BLaER1 treated with 17β-estradiol and CSF1 and Interleukin-3, amounts not matched to agents 10 nM and 100 nM (cell line): ENCODE measurements around the gene HEPH.
"Not testable (repeated sequence)": the region's sequence is repeated elsewhere in the genome, so short reads cannot be mapped to it uniquely, and the experiment has no call there.

Experiments used
- H3K27ac ChIP-seq, 11 experiments: shearing (Covaris generic); formaldehyde crosslinking; 2 replicates each; pipeline ENCODE4 v1.8.1; 2022
- H3K27me3 ChIP-seq, 11 experiments: shearing (Covaris generic); formaldehyde crosslinking; 2 replicates each; pipeline ENCODE4 v1.8.1; 2022
- H3K36me3 ChIP-seq, 11 experiments: shearing (Covaris generic); formaldehyde crosslinking; 2 replicates each; pipeline ENCODE4 v1.8.1; 2022
- H3K4me1 ChIP-seq, 10 experiments: shearing (Covaris generic); formaldehyde crosslinking; 2 replicates each; pipeline ENCODE4 v1.8.1; 2022
- H3K4me2 ChIP-seq, 11 experiments: shearing (Covaris generic); formaldehyde crosslinking; 2 replicates each; pipeline ENCODE4 v1.8.1; 2022
- H3K4me3 ChIP-seq, 10 experiments: shearing (Covaris generic); formaldehyde crosslinking; 2 replicates each; pipeline ENCODE4 v1.8.1; 2022
- H3K9ac ChIP-seq, 11 experiments: shearing (Covaris generic); formaldehyde crosslinking; 2 replicates each; pipeline ENCODE4 v1.8.1; 2022
- H3K9me3 ChIP-seq, 11 experiments: shearing (Covaris generic); formaldehyde crosslinking; replicated peaks in 1 of 11; 2 replicates each; pipeline ENCODE4 v1.8.1; 2022
- H4K20me1 ChIP-seq, 11 experiments: shearing (Covaris generic); formaldehyde crosslinking; 2 replicates each; pipeline ENCODE4 v1.8.1; 2022
- Cebpa-rat ChIP-seq, 11 experiments: shearing (Covaris generic); IDR thresholded peaks; 2 replicates each; pipeline ENCODE4 v1.8.1; 2022

Gene HEPH, protein sequence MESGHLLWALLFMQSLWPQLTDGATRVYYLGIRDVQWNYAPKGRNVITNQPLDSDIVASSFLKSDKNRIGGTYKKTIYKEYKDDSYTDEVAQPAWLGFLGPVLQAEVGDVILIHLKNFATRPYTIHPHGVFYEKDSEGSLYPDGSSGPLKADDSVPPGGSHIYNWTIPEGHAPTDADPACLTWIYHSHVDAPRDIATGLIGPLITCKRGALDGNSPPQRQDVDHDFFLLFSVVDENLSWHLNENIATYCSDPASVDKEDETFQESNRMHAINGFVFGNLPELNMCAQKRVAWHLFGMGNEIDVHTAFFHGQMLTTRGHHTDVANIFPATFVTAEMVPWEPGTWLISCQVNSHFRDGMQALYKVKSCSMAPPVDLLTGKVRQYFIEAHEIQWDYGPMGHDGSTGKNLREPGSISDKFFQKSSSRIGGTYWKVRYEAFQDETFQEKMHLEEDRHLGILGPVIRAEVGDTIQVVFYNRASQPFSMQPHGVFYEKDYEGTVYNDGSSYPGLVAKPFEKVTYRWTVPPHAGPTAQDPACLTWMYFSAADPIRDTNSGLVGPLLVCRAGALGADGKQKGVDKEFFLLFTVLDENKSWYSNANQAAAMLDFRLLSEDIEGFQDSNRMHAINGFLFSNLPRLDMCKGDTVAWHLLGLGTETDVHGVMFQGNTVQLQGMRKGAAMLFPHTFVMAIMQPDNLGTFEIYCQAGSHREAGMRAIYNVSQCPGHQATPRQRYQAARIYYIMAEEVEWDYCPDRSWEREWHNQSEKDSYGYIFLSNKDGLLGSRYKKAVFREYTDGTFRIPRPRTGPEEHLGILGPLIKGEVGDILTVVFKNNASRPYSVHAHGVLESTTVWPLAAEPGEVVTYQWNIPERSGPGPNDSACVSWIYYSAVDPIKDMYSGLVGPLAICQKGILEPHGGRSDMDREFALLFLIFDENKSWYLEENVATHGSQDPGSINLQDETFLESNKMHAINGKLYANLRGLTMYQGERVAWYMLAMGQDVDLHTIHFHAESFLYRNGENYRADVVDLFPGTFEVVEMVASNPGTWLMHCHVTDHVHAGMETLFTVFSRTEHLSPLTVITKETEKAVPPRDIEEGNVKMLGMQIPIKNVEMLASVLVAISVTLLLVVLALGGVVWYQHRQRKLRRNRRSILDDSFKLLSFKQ

DNA sequence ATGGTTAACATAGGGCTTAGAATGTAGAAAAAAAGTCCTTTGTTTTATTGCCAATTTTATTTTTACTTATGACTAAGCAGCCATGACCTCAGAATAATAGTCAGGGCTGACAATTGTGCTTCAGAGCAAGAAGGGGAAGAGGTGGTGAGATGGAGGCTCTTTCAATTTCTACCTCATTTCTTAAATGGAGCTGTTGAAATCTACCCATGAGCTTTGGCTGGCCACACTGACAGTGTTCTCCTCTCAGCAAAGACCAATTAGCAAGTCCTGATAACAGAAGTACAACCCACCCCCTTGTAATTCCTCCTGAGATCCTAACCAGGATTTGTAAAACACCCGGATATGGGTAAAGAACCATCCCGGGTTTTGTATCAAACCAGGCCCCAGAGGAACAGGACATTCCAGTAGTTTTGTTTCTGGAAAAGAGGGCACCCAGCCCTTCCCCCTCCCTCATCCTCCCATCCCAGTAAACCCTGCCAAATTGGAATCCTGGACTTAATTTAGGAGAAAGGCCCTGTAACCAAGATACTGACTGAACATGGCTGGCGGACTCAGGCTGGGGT lies at the start of gene HEPH:
Gene HEPH (plus strand): TSS at position 399 of the 563 bp plus-strand sequence. CDS start 6,324 bp downstream, outside the sequence.
- Histone ChIP-seq H3K27ac (no peak within 1 kb of the TSS), H3K27me3 (peaks cover 30 to 94% (median 61%) of the 10 kb centered on the region in 11 experiments; a peak in 21 of 22 replicates), H3K4me2 (no peak within 1 kb of the TSS), H3K9me3 (no peaks in the 10 kb centered on the region), H3K4me3 (no peak within 1 kb of the TSS), H3K9ac (no peak within 1 kb of the TSS), H3K4me1 (no peaks in the 10 kb centered on the region), H4K20me1 (no peaks in the 10 kb centered on the region), H3K36me3 (no peaks in the 10 kb centered on the region)
- no peak for TF ChIP-seq Cebpa-rat (IDR thresholded peaks at IDR 0.05)

DNA sequence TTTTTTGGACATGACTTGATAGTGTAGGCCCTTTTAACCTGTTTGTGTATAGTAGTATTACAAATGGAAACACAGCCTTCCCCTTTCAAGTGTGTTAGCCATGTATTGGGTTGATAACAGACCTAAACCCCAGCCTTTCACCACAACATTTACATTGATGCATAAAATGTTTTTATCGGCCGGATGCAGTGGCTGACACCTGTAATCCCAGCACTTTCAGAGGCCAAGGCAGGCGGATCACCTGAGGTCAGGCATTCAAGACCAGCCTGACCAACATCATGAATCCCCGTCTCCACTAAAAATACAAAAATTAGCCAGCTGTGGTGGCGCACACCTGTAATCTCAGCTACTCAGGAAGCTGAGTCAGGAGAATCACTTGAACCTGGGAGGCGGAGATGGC lies 45.3 kb upstream of the HEPH start:
- not testable (repeated sequence) for H3K27ac ChIP-seq, H3K9ac ChIP-seq, H3K36me3 ChIP-seq, H3K4me2 ChIP-seq, H3K9me3 ChIP-seq, H4K20me1 ChIP-seq, H3K4me3 ChIP-seq
- H3K27me3 ChIP-seq = peaks cover 14 to 61% (median 36%) of the 10 kb centered on the region in 11 experiments; a peak in 20 of 22 replicates
- H3K4me1 ChIP-seq = peaks cover 0 to 12% (median 0%) of the 10 kb centered on the region in 10 experiments; a peak in 4 of 20 replicates

DNA sequence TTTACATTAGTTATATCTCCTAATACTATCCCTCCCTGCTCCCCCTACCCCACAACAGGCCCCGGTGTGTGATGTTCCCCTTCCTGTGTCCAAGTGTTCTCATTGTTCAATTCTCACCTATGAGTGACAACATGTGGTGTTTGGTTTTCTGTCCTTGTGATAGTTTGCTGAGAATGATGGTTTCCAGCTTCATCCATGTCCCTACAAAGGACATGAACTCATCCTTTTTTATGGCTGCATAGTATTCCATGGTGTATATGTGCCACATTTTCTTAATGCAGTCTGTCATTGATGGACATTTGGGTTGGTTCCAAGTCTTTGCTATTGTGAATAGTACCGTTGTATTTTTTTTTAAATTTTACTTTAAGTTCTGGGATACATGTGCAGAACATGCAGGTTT lies 42.7 kb upstream of the HEPH start:
- not testable (repeated sequence) for H3K4me2 ChIP-seq, H3K36me3 ChIP-seq, H4K20me1 ChIP-seq, H3K27ac ChIP-seq, H3K9ac ChIP-seq, H3K4me3 ChIP-seq
- Histone ChIP-seq H3K4me1 (peaks cover 0 to 12% (median 0%) of the 10 kb centered on the region in 10 experiments; a peak in 4 of 20 replicates), H3K9me3 (peaks cover 0 to 17% (median 5%) of the 10 kb centered on the region in 11 experiments; a peak in 10 of 22 replicates), H3K27me3 (peaks cover 18 to 53% (median 36%) of the 10 kb centered on the region in 11 experiments; a peak in 20 of 22 replicates)

DNA sequence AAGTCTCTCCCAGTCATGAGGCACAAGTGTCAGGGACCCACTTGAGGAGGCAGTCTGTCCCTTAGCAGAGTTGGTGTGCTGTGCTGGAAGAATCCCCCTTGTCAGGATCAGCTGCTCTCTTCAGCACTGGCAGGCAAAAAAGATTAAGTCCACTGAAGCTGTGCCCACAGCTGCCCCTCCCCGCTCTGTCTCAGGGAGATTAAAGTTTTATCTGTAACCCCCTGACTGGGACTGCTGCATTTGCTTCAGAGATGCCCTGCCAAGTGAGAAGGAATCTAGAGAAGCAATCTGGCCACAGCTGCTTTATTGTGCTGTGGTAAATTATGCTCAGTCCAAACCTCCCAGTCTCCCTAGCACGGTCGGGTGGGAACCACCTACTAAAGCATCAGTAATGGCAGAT lies 37.4 kb upstream of the HEPH start:
- no peak for TF ChIP-seq Cebpa-rat (IDR thresholded peaks at IDR 0.05)
- H3K27me3 ChIP-seq = peaks cover 26 to 62% (median 49%) of the 10 kb centered on the region in 11 experiments
- no peak overlapping the region for H3K4me2 ChIP-seq
- peaks cover 0 to 17% (median 4%) of the 10 kb centered on the region in 11 experiments; a peak in 9 of 22 replicates for H3K9me3 ChIP-seq
- peaks cover 0 to 12% (median 0%) of the 10 kb centered on the region in 10 experiments; a peak in 4 of 20 replicates for H3K4me1 ChIP-seq
- no peaks in the 10 kb centered on the region for H4K20me1 ChIP-seq
- no peak overlapping the region for H3K27ac ChIP-seq
- H3K36me3 ChIP-seq = no peaks in the 10 kb centered on the region
- H3K9ac ChIP-seq = no peak overlapping the region
- no peak overlapping the region for H3K4me3 ChIP-seq

DNA sequence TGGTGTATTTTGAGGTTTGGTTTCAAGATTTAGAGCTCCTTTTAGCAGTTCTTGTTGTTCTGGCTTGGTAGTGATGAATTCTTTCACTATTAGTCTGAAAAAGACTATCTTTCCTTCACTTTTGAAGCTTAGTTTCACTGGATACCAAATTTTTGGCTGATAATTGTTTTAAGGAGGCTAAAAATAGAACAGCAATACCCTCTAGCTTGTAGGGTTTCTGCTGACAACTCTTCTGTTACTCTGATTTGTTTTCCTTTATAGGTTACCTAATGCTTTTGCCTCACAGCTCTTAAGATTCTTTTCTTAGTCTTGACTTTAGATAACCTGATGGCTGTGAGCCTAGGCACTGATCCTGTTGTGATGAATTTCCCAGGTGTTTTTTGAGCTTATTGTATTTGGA lies 33.6 kb upstream of the HEPH start:
- no peak for TF ChIP-seq Cebpa-rat (IDR thresholded peaks at IDR 0.05)
- Histone ChIP-seq H3K4me1 (peaks cover 0 to 9% (median 0%) of the 10 kb centered on the region in 10 experiments; a peak in 1 of 20 replicates), H3K27me3 (peaks cover 31 to 72% (median 54%) of the 10 kb centered on the region in 11 experiments), H4K20me1 (no peaks in the 10 kb centered on the region), H3K27ac (no peak overlapping the region), H3K9ac (no peak overlapping the region), H3K9me3 (peaks cover 0 to 5% (median 3%) of the 10 kb centered on the region in 11 experiments; a peak in 6 of 22 replicates), H3K4me2 (no peak overlapping the region), H3K4me3 (no peak overlapping the region), H3K36me3 (no peaks in the 10 kb centered on the region)

DNA sequence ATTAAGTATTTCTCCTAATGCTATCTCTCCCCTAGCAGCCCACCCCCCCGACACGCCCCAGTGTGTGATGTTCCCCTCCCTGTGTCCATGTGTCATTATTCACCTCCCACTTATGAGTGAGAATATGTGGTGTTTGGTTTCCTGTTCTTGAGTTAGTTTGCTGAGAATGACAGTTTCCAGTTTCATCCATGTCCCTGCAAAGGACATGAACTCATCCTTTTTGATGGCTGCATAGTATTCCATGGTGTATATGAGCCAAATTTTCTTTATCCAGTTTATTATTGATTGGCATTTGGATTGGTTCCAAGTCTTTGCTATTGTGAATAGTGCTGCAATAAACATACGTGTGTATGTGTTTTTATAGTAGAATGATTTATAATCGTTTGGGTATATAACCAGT lies 28.8 kb upstream of the HEPH start:
- not testable (repeated sequence) for H3K9ac ChIP-seq

DNA sequence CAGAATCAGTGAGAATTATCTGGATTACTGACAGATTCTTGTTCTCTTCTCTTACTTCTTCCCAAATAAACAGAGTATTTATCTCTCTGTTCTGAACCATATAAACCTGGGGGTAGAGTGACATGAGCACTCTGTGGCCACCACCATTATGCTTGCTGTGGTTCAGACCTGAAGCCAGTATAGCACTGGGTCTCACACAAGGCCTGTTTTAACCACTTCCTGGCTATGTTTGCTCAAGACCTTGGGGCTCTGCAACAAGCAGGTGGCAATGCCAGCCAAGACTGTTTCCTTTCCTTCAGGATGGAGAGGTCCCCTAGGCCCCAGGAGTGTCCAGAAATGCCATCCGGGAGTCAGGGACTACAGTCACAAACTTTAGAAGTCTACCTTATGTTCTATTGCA lies 21.7 kb upstream of the HEPH start:
- peaks cover 0 to 4% (median 0%) of the 10 kb centered on the region in 11 experiments; a peak in 2 of 22 replicates for H3K9me3 ChIP-seq
- H3K4me2 ChIP-seq = peak overlapping the region in 4 of 11 experiments; percentile 4 to 50 (median 12); a peak in 4 of 22 replicates
- no peak overlapping the region for H3K4me3 ChIP-seq
- no peak overlapping the region for H3K9ac ChIP-seq
- H3K36me3 ChIP-seq = no peaks in the 10 kb centered on the region
- peaks cover 6 to 65% (median 43%) of the 10 kb centered on the region in 11 experiments for H3K27me3 ChIP-seq
- TF ChIP-seq Cebpa-rat (IDR thresholded peaks at IDR 0.05) = no peak
- no peak overlapping the region for H3K27ac ChIP-seq
- peaks cover 0 to 8% (median 0%) of the 10 kb centered on the region in 10 experiments; a peak in 2 of 20 replicates for H3K4me1 ChIP-seq
- no peaks in the 10 kb centered on the region for H4K20me1 ChIP-seq

More for the DNA sequence above, 28.8 kb upstream of the HEPH start:
- not testable (repeated sequence) for H3K27ac ChIP-seq, H3K4me1 ChIP-seq, H3K4me3 ChIP-seq, H4K20me1 ChIP-seq, H3K36me3 ChIP-seq, H3K4me2 ChIP-seq
- H3K27me3 ChIP-seq = peaks cover 13 to 55% (median 26%) of the 10 kb centered on the region in 11 experiments; a peak in 21 of 22 replicates
- peaks cover 0 to 13% (median 6%) of the 10 kb centered on the region in 11 experiments; a peak in 7 of 22 replicates for H3K9me3 ChIP-seq

DNA sequence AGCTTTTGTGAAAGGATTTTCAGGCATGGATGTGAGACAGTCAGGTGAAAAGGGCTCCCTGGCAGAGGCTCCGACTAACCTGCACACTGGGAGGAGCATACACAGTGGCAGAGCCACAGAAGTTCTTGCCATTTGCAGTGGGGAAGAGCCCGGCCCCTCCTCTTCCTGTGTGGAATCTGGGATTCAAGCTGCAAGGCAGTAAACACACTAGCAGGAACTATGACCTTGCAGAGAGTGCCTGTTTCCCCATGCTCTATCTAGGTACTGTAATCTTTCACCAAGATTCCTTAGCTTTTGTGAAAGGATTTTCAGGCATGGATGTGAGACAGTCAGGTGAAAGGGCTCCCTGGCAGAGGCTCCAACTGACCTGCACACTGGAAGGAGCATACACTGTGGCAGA lies 19.8 kb upstream of the HEPH start:
- H3K36me3 ChIP-seq = no peaks in the 10 kb centered on the region
- H3K4me2 ChIP-seq = no peak overlapping the region
- no peak overlapping the region for H3K9ac ChIP-seq
- no peaks in the 10 kb centered on the region for H4K20me1 ChIP-seq
- no peak overlapping the region for H3K27ac ChIP-seq
- H3K27me3 ChIP-seq = peaks cover 8 to 76% (median 53%) of the 10 kb centered on the region in 11 experiments
- peaks cover 0 to 8% (median 0%) of the 10 kb centered on the region in 10 experiments; a peak in 2 of 20 replicates for H3K4me1 ChIP-seq
- TF ChIP-seq Cebpa-rat (IDR thresholded peaks at IDR 0.05) = no peak
- H3K9me3 ChIP-seq = peaks cover 0 to 4% (median 0%) of the 10 kb centered on the region in 11 experiments; a peak in 2 of 22 replicates
- no peak overlapping the region for H3K4me3 ChIP-seq
